GM21619 (cell line): ENCODE data around the gene RETN.
A peak's percentile ranks its signal among the peaks of the same experiment; 100 is the strongest.

ENCODE experiments used
- ATAC-seq: cut with Tn5 transposase; IDR thresholded peaks from one replicate; pipeline ENCODE4 v1.9.1; 2021; ENCODE audit not compliant: unreplicated experiment

RETN gene

GRCh38 chr19:7668842-7669241 lies at the start of gene RETN:
TSS of gene RETN (plus strand) at chr19:7669049. CDS start at chr19:7669327, 278 bp downstream.
- ATAC-seq, result no peak

GRCh38 chr19:7619671-7620441 lies 49.0 kb upstream of the RETN start:
- no peak for ATAC-seq

- no peak for ATAC-seq
Measured at GRCh38 chr19:7620442-7621412, 48.1 kb upstream of the RETN start.

GRCh38 chr19:7622933-7623685 lies 45.7 kb upstream of the RETN start:
- ATAC-seq, result no peak

GRCh38 chr19:7623725-7624603 lies 44.9 kb upstream of the RETN start:
- no peak for ATAC-seq

GRCh38 chr19:7624810-7625209 lies 44.0 kb upstream of the RETN start:
- no peak for ATAC-seq

GRCh38 chr19:7625763-7626372 lies 43.0 kb upstream of the RETN start:
- ATAC-seq, result no peak

GRCh38 chr19:7627166-7627565 lies 41.7 kb upstream of the RETN start:
- no peak for ATAC-seq

- no peak for ATAC-seq
Measured at GRCh38 chr19:7628589-7629311, 40.1 kb upstream of the RETN start.

GRCh38 chr19:7629347-7630054 lies 39.3 kb upstream of the RETN start, which contains the start of the genes PET100 and XAB2:
TSS of gene PET100 (plus strand) at chr19:7629793. CDS start at chr19:7629834, 41 bp downstream.
TSS of gene XAB2 (minus strand) at chr19:7629545. CDS start at chr19:7629527, 18 bp downstream.
- ATAC-seq, result peak; percentile 90

GRCh38 chr19:7631577-7631976 lies 37.3 kb upstream of the RETN start:
- no peak for ATAC-seq

GRCh38 chr19:7632340-7633203 lies 36.3 kb upstream of the RETN start:
- no peak for ATAC-seq

- no peak for ATAC-seq
Measured at GRCh38 chr19:7633698-7634097, 35.2 kb upstream of the RETN start, which contains the start of gene PCP2. TSS of gene PCP2 (minus strand) at chr19:7633719. CDS start at chr19:7633457, 262 bp downstream.

GRCh38 chr19:7635670-7636069 lies 33.2 kb upstream of the RETN start:
- ATAC-seq, result no peak

GRCh38 chr19:7636317-7636690 lies 32.5 kb upstream of the RETN start:
- no peak for ATAC-seq

- no peak for ATAC-seq
Measured at GRCh38 chr19:7636691-7637373, 32.0 kb upstream of the RETN start, which contains the start of gene STXBP2. TSS of gene STXBP2 (plus strand) at chr19:7637110. CDS start at chr19:7637150, 40 bp downstream.
